Gastroesophageal sphincter (tissue), 4 donors: ENCODE results near the gene TBC1D20. TPM values are rescaled to one million over a fixed set of nuclear protein-coding genes. Genes with fewer than 3 reads are reported as not detected.

Experiments
- ATAC-seq: fragments of 150-250 bp; one replicate; pipeline ENCODE4 v1.9.1; 2016; ENCODE audit warnings: mild to moderate bottlenecking, moderate library complexity
- H3K27ac ChIP-seq, 4 donors: fragments of 200-600 bp; sonication (generic) in 3 of 4; 1 replicate in 3 of 4; 2 replicates in 1 of 4; pipeline ENCODE4 v1.5.1; 2016 to 2019
- H3K27me3 ChIP-seq: fragments of 200-600 bp; sonication (generic); one replicate; pipeline ENCODE4 v1.5.1; 2019
- H3K36me3 ChIP-seq, 2 donors: fragments of 200-600 bp; sonication (generic); one replicate each; pipeline ENCODE4 v1.5.1; 2019; ENCODE audit warnings: control low read depth in 1 of 2
- H3K4me1 ChIP-seq, 3 donors: fragments of 200-600 bp; sonication (generic); 1 replicate in 2 of 3; 2 replicates in 1 of 3; pipeline ENCODE4 v1.5.1; 2016 to 2019; ENCODE audit warnings: control low read depth in 2 of 3
- H3K4me3 ChIP-seq, 2 donors: fragments of 200-600 bp; sonication (generic); one replicate each; pipeline ENCODE4 v1.5.1; 2019; ENCODE audit warnings: mild to moderate bottlenecking in 1 of 2, moderate library complexity in 1 of 2
- H3K9me3 ChIP-seq, 3 donors: fragments of 200-600 bp; sonication (generic); one replicate each; pipeline ENCODE4 v1.5.1; 2017 to 2019; ENCODE audit warnings: control low read depth in 2 of 3
- EP300 ChIP-seq: sonication (generic); formaldehyde crosslinking; IDR thresholded peaks from one replicate; pipeline ENCODE4 v1.6.1; 2017; ENCODE audit warnings: antibody characterized with exemption, mild to moderate bottlenecking
- POLR2A ChIP-seq, 2 donors: fragments of 450-650 bp; IDR thresholded peaks; one replicate each; pipeline ENCODE4 v1.6.1; 2017; ENCODE audit warnings: antibody characterized with exemption in 2 of 2, mild to moderate bottlenecking in 2 of 2, moderate library complexity in 1 of 2
- POLR2AphosphoS5 ChIP-seq: sonication (generic); formaldehyde crosslinking; IDR thresholded peaks from one replicate; pipeline ENCODE4 v1.6.1; 2017; ENCODE audit warnings: antibody characterized with exemption
- WGBS, 2 donors: methylation state at CpG; one replicate each; pipeline ENCODE4 v1.1.5; 2018; ENCODE audit warnings: low coverage in 1 of 2; 5-methylcytosine and 5-hydroxymethylcytosine counted together
- total RNA-seq, 4 donors: library from RNA; depleted of rRNA; stranded (reverse); fragments of >200 nt; gene quantifications; one replicate each; pipeline ENCODE4 v1.1.0, GENCODE V29; 2016
- TF ChIP-seq, protein P1 (sequence below), 4 experiments: fragments of 200-600 bp in 2 of 4; fragments of 450-650 bp in 2 of 4; sonication (generic) in 1 of 4; IDR thresholded peaks; one replicate each; pipeline ENCODE4 v1.5.1; 2017 to 2019; ENCODE audit warnings: antibody characterized with exemption in 4 of 4, mild to moderate bottlenecking in 2 of 4, moderate library complexity in 2 of 4

Gene TBC1D20
- total RNA-seq, 4 donors from 2014 or later, result 39.6 to 51.2 (median 39.9) TPM

DNA sequence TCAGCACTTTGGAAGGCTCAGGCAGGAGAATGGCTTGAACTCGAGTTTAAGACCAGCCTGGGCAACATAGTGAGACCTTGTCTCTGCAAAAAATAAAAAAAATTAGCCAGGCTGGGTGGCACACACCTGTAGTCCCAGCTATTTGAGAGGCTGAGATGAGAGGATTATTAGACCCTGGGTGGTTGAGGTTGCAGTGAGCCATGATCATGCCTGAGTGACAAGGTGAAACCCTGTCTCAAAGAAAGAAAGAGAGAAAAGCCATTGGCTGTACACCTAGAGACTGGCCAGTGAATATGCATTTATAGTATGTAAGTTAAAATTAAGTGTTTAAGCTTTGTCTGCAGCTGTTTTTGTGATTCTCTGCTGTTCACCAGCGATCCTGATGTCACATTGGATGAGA, 48.2 kb downstream of the TBC1D20 start:
- Histone ChIP-seq H3K4me1 (peaks cover 0 to 25% (median 10%) of the 10 kb centered on the region in 3 donors), H3K27me3 (no peaks in the 10 kb centered on the region), H3K36me3 (peaks cover 0 to 64% of the 10 kb centered on the region in 2 donors), H3K9me3 (no peaks in the 10 kb centered on the region), H3K4me3 (no peak overlapping the region), H3K27ac (no peak overlapping the region)
- 76 to 78% methylated on average over 2 of the region's 2 CpGs for WGBS, 2 donors
- no peak for ATAC-seq
- TF ChIP-seq POLR2AphosphoS5, result no peak
- TF ChIP-seq POLR2A (IDR thresholded peaks at IDR 0.05), result no peak
- TF ChIP-seq EP300, result no peak
- TF ChIP-seq, protein P1, sequence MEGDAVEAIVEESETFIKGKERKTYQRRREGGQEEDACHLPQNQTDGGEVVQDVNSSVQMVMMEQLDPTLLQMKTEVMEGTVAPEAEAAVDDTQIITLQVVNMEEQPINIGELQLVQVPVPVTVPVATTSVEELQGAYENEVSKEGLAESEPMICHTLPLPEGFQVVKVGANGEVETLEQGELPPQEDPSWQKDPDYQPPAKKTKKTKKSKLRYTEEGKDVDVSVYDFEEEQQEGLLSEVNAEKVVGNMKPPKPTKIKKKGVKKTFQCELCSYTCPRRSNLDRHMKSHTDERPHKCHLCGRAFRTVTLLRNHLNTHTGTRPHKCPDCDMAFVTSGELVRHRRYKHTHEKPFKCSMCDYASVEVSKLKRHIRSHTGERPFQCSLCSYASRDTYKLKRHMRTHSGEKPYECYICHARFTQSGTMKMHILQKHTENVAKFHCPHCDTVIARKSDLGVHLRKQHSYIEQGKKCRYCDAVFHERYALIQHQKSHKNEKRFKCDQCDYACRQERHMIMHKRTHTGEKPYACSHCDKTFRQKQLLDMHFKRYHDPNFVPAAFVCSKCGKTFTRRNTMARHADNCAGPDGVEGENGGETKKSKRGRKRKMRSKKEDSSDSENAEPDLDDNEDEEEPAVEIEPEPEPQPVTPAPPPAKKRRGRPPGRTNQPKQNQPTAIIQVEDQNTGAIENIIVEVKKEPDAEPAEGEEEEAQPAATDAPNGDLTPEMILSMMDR (IDR thresholded peaks at IDR 0.05), result no peak

DNA sequence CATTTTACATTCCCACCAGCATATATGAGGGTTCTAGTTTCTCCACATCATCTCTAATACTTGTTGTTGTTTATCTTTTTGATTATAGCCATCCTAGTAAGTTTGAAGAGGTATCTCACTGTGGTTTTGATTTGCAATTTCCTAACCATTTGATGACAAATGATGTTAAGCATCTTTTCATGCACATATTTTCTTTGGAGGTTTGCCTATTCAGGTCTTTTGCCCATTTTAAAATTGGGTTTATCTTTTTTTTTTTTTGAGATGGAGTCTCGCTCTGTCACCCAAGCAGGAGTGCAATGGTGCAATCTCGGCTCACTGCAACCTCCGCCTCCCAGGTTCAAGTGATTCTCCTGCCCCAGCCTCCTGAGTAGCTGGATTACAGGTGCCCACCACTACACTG, 50.3 kb downstream of the TBC1D20 start:
- ATAC-seq, result no peak
- 60 to 100% methylated on average over 1 to 3 of the region's 3 CpGs for WGBS, 2 donors
- Histone ChIP-seq H3K4me1 (peaks cover 0 to 36% (median 13%) of the 10 kb centered on the region in 3 donors), H3K9me3 (no peaks in the 10 kb centered on the region), H3K36me3 (peaks cover 0 to 44% of the 10 kb centered on the region in 2 donors), H3K4me3 (no peak overlapping the region), H3K27me3 (no peaks in the 10 kb centered on the region), H3K27ac (no peak overlapping the region)
- TF ChIP-seq POLR2AphosphoS5 (no peak), POLR2A (IDR thresholded peaks at IDR 0.05) (no peak), EP300 (no peak)
- TF ChIP-seq, protein P1 (IDR thresholded peaks at IDR 0.05), result no peak

DNA sequence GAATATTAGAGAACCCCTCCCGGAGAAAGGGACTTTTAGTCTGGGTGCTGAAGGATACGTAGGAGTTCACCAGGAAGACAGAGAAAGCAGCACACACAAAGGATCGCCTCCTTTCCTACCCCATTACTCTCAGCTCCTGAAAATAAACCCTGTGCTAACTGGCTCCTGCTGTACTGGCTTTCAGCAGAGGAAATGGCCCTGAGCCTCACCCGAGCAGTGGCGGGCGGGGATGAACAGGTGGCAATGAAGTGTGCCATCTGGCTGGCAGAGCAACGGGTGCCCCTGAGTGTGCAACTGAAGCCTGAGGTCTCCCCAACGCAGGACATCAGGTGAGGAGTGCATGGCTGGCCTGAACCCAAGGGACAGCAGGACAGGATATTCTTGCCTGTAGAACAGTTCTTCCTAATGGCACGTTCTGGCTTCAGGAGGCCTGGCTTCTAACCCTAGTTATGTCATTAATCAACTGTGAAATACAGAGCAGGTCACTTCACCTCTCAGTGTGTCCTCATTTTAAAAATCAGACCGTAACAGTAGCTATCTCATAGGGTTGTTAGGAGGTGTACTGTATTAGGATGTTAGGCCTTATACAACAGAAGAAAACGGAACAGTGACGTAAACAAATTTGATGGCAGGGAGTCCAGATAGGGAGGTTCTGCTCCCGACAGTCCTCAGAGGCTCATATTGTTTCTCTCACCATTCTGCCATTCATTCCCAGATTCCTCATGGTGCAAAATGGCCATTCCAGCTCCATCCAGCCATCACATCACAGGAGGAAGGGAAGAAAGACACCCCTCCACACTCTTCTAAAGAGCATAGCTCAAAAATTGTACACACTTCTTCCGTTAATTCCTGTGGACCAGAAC, 52.4 kb downstream of the TBC1D20 start:
- peaks cover 0 to 32% of the 10 kb centered on the region in 2 donors for H3K36me3 ChIP-seq
- no peak for ATAC-seq
- 74 to 75% methylated on average over 6 to 11 of the region's 14 CpGs for WGBS, 2 donors
- peak overlapping the region in 1 of 2 donors; percentile 97 for H3K4me3 ChIP-seq
- H3K9me3 ChIP-seq, result no peaks in the 10 kb centered on the region
- H3K27me3 ChIP-seq, result no peaks in the 10 kb centered on the region
- no peak for TF ChIP-seq EP300
- no peak for TF ChIP-seq POLR2AphosphoS5
- no peak for TF ChIP-seq POLR2A (IDR thresholded peaks at IDR 0.05)
- TF ChIP-seq, protein P1 (IDR thresholded peaks at IDR 0.05), result no peak
- peaks cover 0 to 39% (median 13%) of the 10 kb centered on the region in 3 donors for H3K4me1 ChIP-seq
- peak overlapping the region in 3 of 4 donors; percentile 46 to 97 (median 95) for H3K27ac ChIP-seq

DNA sequence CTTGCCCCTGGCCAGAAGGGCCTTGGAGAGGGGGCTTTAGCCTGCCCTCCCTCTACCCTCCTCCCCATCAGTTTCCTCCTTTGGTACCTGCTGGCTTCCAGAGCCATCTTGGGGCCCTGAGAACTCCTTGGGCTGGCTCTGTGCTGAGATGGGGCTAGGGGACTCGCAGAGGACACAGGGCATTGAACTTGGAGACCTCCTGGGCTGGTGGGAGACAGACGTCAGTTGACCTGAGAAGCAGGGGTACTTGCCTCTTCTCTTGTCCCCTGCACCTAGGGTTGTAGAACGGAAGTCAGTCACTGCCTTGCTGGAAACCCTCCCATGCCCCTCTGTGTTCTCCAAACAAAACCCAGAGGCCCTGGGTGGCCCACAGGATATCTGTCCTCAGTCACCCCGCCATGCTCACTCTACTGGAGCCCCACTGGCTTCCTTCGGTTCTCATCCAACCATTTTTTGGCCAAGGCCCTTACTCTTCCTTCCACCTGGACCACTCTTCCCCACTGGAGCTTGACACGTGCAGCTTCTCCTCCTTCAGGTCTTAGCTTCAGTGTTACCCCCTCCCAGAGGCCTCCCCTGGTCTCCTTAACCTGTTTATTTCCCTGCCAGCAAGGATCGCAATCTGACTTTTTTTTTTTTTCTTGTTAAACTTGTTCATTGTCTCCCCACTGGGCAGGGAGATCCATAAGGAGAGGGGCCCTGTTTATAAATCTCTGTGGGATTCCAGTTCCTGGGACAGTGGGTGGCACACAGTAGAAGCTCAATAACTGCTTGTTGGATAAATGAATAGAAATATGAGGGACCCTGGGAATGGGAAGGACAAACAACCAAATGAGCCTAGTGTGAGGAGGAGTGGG, 53.3 kb downstream of the TBC1D20 start:
- Histone ChIP-seq H3K4me1 (peaks cover 0 to 39% (median 13%) of the 10 kb centered on the region in 3 donors), H3K36me3 (peaks cover 0 to 32% of the 10 kb centered on the region in 2 donors), H3K4me3 (peak overlapping the region; percentile 87 to 97), H3K27me3 (no peaks in the 10 kb centered on the region), H3K9me3 (no peaks in the 10 kb centered on the region), H3K27ac (peak overlapping the region; percentile 85 to 98 (median 96))
- ATAC-seq, result no peak
- 0 to 23% methylated on average over 2 to 4 of the region's 7 CpGs for WGBS, 2 donors
- TF ChIP-seq POLR2A (IDR thresholded peaks at IDR 0.05) (no peak), POLR2AphosphoS5 (no peak), EP300 (no peak)
- TF ChIP-seq, protein P1 (IDR thresholded peaks at IDR 0.05), result no peak
